ENCODE data around the gene R3HCC1L.

DNA sequence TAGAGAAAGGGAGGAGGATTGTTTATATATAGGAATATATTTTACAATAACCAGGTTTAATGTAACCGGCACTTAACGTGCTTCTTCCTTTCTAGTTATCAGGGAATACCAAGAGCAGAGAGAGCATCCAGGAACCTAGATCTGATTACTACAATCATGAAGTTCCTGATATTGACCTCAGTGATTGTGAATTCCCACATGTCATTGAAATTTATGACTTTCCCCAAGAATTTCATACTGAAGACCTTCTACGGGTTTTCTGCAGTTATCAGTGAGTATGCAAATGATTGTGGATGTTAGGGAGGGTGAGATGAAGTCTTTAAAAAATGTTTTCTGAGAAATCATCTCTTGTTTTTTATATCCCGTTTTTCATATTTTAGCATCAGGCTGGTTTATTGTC is 97.0 kb downstream of the R3HCC1L start:
- TF ChIP-seq POLR2AphosphoS5 (IDR thresholded peaks at IDR 0.05), result no peak
- no peak for TF ChIP-seq POLR2A (IDR thresholded peaks at IDR 0.05)
- TF ChIP-seq EP300 (IDR thresholded peaks at IDR 0.05; ENCODE audit: low read depth), result no peak
